ENCODE results near the gene MT2A. TPM values are rescaled to one million over a fixed set of nuclear protein-coding genes. Genes with fewer than 3 reads are reported as not detected.

MT2A gene
- total RNA-seq, 1 donor = 21.2 TPM

DNA sequence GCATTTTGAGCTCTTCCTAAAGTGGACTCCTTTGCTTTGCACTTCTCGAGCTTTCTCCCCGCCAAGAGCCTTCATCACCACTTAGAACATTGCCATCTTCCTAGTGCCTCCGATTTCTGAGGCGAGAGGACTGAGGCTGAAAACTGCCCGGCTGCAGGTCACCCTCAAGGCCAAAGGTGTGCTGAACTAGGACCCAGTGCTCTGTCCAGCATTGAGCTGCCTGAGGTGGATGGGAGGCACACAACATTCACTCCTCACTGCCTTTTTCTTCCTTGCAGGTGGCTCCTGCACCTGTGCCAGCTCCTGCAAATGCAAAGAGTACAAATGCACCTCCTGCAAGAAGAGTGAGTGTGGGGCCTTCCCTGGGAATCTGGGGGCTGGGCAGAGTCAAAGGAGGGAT, 35.4 kb downstream of the MT2A start:
- no peak for DNase-seq (ENCODE audit: low read depth)

DNA sequence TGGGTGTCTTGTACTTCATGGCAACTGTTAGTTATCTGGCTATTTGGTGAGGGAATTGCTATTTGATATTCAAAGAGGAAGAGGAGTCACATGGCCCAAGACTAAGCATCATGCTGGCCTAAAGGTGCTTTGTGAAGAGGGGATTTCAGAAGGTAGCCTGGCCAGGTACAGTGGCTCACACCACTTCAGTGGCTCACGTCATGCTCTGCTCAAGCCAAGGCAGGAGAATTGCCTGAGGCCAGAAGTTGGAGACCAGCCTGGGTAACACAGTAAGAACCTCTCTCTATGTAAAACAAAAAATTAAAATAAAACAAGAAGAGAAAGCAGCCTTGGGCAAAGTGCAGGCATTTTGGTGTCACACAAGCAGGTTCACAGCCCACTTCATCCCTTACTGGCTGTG, 36.9 kb downstream of the MT2A start:
- TF ChIP-seq, protein P1, sequence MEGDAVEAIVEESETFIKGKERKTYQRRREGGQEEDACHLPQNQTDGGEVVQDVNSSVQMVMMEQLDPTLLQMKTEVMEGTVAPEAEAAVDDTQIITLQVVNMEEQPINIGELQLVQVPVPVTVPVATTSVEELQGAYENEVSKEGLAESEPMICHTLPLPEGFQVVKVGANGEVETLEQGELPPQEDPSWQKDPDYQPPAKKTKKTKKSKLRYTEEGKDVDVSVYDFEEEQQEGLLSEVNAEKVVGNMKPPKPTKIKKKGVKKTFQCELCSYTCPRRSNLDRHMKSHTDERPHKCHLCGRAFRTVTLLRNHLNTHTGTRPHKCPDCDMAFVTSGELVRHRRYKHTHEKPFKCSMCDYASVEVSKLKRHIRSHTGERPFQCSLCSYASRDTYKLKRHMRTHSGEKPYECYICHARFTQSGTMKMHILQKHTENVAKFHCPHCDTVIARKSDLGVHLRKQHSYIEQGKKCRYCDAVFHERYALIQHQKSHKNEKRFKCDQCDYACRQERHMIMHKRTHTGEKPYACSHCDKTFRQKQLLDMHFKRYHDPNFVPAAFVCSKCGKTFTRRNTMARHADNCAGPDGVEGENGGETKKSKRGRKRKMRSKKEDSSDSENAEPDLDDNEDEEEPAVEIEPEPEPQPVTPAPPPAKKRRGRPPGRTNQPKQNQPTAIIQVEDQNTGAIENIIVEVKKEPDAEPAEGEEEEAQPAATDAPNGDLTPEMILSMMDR (IDR thresholded peaks at IDR 0.05; ENCODE audit: insufficient read depth, low read depth, low read length) = no peak
- DNase-seq (ENCODE audit: low read depth) = no peak
- no peak overlapping the region for H3K4me3 ChIP-seq (ENCODE audit: low read depth, low read length)

More for the DNA sequence above, 35.4 kb downstream of the MT2A start:
- TF ChIP-seq, protein P1 (IDR thresholded peaks at IDR 0.05; ENCODE audit: insufficient read depth, low read depth, low read length) = no peak
- peak overlapping the region; percentile 32 for H3K4me3 ChIP-seq (ENCODE audit: low read depth, low read length)

GRCh38 chr16:56645838-56646237, 37.5 kb downstream of the MT2A start:
- TF ChIP-seq, protein P1 (IDR thresholded peaks at IDR 0.05; ENCODE audit: insufficient read depth, low read depth, low read length) = no peak
- no peak overlapping the region for H3K4me3 ChIP-seq (ENCODE audit: low read depth, low read length)
- DNase-seq (ENCODE audit: low read depth) = no peak

- DNase-seq (ENCODE audit: low read depth) = no peak
- no peak overlapping the region for H3K4me3 ChIP-seq (ENCODE audit: low read depth, low read length)
- TF ChIP-seq, protein P1 (IDR thresholded peaks at IDR 0.05; ENCODE audit: insufficient read depth, low read depth, low read length) = no peak
These were observed 39.5 kb downstream of the MT2A start for GRCh38 chr16:56647641-56648431.

DNA sequence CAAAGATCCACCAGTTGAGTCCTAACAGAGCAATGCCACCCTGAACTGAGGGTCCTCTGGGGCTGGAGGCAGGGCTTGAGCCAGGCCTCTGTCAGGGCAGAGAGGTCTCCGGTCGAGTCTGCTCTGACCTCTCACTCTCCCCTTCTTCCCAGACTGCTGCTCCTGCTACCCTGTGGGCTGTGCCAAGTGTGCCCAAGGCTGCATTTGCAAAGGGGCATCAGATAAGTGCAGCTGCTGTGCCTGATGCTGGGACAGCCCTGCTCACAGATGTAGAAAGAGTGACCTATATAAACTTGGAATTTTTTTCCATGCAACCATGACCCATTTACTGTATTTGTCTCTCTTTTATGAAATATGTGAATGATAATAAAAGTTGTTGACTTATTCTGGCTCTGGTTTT, 40.9 kb downstream of the MT2A start:
- TF ChIP-seq, protein P1 (IDR thresholded peaks at IDR 0.05; ENCODE audit: insufficient read depth, low read depth, low read length) = no peak
- no peak for DNase-seq (ENCODE audit: low read depth)
- no peak overlapping the region for H3K4me3 ChIP-seq (ENCODE audit: low read depth, low read length)

DNA sequence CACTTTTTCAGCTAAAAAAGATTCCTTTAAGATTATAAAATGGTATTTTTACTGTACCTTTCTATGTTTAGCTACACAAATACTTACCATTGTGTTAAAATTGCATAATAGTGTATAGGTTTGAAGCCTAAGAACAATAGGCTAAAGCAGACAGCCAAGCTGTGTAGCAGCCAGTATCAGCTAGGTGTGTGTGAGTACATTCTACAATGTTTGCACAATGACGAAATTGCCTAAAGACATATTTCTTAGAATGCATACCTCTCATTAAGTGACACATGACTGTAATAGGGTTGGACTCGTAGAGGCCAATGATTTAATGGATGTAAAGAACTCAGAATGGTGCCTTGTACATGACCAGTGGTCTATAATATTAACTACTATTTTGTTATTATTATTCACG, 41.4 kb downstream of the MT2A start:
- DNase-seq (ENCODE audit: low read depth) = no peak
- H3K4me3 ChIP-seq (ENCODE audit: low read depth, low read length) = no peak overlapping the region
- TF ChIP-seq, protein P1 (IDR thresholded peaks at IDR 0.05; ENCODE audit: insufficient read depth, low read depth, low read length) = no peak

DNA sequence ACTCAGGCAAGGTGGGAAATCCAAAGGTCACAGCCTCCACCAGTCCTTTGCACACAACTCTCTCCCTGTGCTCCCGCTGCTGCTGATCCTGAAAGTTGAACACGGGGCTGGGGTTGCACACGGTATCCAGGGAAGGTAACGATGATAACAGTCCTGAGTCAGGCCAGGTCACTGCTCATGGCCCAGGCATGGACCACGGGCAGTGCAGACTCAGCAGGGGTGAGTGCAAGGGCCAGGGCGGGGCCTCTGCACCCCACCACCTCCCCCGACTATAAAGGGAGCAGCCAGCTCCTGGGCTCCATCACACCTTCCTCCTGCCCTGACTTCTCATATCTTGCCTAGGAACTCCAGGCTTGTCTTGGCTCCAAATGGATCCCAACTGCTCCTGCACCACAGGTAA, 43.2 kb downstream of the MT2A start, which contains the start of gene MT1B:
TSS of gene MT1B (plus strand) at position 301 of the 400 bp plus-strand sequence. CDS start at position 369, 68 bp downstream.
- no peak for DNase-seq (ENCODE audit: low read depth)
- TF ChIP-seq, protein P1 (IDR thresholded peaks at IDR 0.05; ENCODE audit: insufficient read depth, low read depth, low read length) = no peak

More for the DNA sequence above, 43.2 kb downstream of the MT2A start, which contains the start of gene MT1B:
- H3K4me3 ChIP-seq (ENCODE audit: low read depth, low read length) = no peak within 1 kb of the TSS
